DOHH2 (cell line): Measurements from ENCODE around the gene CR1L.
"Not testable (repeated sequence)": the region's sequence is repeated elsewhere in the genome, so short reads cannot be mapped to it uniquely, and the experiment has no call there.

Experiments used
- H3F3A ChIP-seq: fragments of 200-600 bp; sonication (generic), shearing (Covaris generic); 2 replicates; pipeline ENCODE4 v1.6.0; 2016; ENCODE audit warnings: antibody characterized with exemption, mild to moderate bottlenecking; ENCODE audit not compliant: control insufficient read depth, insufficient read depth
- H3K27ac ChIP-seq: fragments of 200-600 bp; sonication (generic); 2 replicates; pipeline ENCODE4 v1.5.1; 2014; ENCODE audit warnings: low read depth, mild to moderate bottlenecking, low read length, moderate library complexity
- H3K27me3 ChIP-seq: fragments of 200-600 bp; sonication (generic); 2 replicates; pipeline ENCODE4 v1.6.1; 2014; ENCODE audit warnings: mild to moderate bottlenecking, low read length, mixed read lengths; ENCODE audit not compliant: control insufficient read depth
- H3K36me3 ChIP-seq: fragments of 200-600 bp; sonication (generic); 2 replicates; pipeline ENCODE4 v1.6.1; 2014; ENCODE audit warnings: mild to moderate bottlenecking, low read length, moderate library complexity, mixed read lengths; ENCODE audit not compliant: control insufficient read depth
- H3K4me1 ChIP-seq: fragments of 200-600 bp; sonication (generic); 2 replicates; pipeline ENCODE4 v1.6.1; 2014; ENCODE audit warnings: mild to moderate bottlenecking, low read length, mixed read lengths; ENCODE audit not compliant: control insufficient read depth
- H3K4me2 ChIP-seq: fragments of 200-600 bp; sonication (generic); 2 replicates; pipeline ENCODE4 v1.6.0; 2014; ENCODE audit warnings: mild to moderate bottlenecking, low read length, moderate library complexity
- H3K4me3 ChIP-seq: fragments of 200-600 bp; sonication (generic); 2 replicates; pipeline ENCODE4 v1.5.1; 2014; ENCODE audit warnings: mild to moderate bottlenecking, low read length, mixed read lengths
- H3K79me2 ChIP-seq: fragments of 200-600 bp; sonication (generic); 2 replicates; pipeline ENCODE4 v1.6.1; 2014; ENCODE audit warnings: mild to moderate bottlenecking, low read length, mixed read lengths; ENCODE audit not compliant: control insufficient read depth
- H3K9me2 ChIP-seq: fragments of 200-600 bp; sonication (generic); replicated peaks from 2 replicates; pipeline ENCODE4 v1.6.1; 2014; ENCODE audit warnings: mild to moderate bottlenecking, low read length, mixed read lengths; ENCODE audit not compliant: control insufficient read depth
- H3K9me3 ChIP-seq: fragments of 200-600 bp; sonication (generic); 2 replicates; pipeline ENCODE4 v1.6.1; 2014; ENCODE audit warnings: antibody characterized with exemption, low read length, mixed read lengths; ENCODE audit not compliant: control insufficient read depth, insufficient read depth
- H4K20me1 ChIP-seq: fragments of 200-600 bp; sonication (generic); 2 replicates; pipeline ENCODE4 v1.6.0; 2014; ENCODE audit warnings: low read depth, mild to moderate bottlenecking, antibody characterized with exemption, low read length, moderate library complexity; ENCODE audit not compliant: control insufficient read depth, insufficient read depth
- EZH2phosphoT487 ChIP-seq: fragments of 200-600 bp; sonication (generic); IDR thresholded peaks from 2 replicates; pipeline ENCODE4 v1.6.1; 2017; ENCODE audit warnings: borderline replicate concordance, mild to moderate bottlenecking, antibody characterized with exemption, low read length, moderate library complexity, mixed read lengths
- TF ChIP-seq, protein P1 (sequence below): fragments of 200-600 bp; sonication (generic); IDR thresholded peaks from one replicate; pipeline ENCODE4 v1.5.1; 2014; ENCODE audit warnings: antibody characterized with exemption, mild to moderate bottlenecking, low read depth, low read length; ENCODE audit not compliant: poor library complexity, severe bottlenecking

The CR1L gene

DNA sequence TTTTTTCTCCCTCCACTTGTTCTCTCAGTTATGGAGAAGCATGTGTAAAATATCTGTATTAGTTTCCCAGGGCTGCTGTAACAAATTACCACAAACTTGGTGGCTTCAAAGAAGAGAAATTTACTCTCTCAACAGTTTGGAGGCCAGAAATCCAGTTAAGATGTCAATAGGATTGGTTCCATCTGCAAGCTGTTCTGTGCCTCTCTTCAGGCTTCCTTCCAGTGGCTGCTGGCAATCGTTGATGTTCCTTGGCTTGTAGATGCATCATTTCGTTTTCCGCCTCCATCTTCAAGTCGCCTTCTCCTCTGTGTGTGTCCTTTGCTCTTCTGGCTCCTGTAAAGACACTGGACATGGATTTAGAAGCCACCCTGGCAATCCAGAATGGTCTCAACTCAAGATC lies 45.6 kb downstream of the CR1L start:
- H3K79me2 ChIP-seq = not testable (repeated sequence)

DNA sequence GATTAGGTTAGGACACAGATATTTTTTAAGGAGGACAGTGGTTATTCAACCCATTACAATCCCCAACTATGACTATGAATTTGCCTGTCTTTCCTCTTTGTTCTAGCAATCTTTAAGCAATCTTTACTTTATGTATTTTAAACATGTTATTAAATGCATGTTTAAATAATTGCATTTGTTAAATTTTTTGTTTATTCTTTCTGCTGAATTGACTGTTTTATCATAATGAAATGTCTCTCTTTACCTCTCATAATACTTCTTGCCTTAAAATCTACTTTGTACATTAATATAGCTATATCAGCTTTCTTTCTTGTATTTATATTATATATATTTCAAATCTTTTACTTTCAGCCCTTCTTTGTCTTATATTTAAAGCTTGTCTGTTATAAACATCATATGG lies 46.1 kb downstream of the CR1L start:
- Histone ChIP-seq H3K27ac (no peak overlapping the region), H3K4me1 (no peaks in the 10 kb centered on the region), H3K79me2 (no peaks in the 10 kb centered on the region), H3K27me3 (peaks cover 8% of the 10 kb centered on the region; the same call in 1 of the 2 replicates), H3K9me3 (no peaks in the 10 kb centered on the region), H3F3A (no peaks in the 10 kb centered on the region), H3K36me3 (no peaks in the 10 kb centered on the region), H3K4me2 (no peak overlapping the region), H3K4me3 (no peak overlapping the region), H3K9me2 (no peaks in the 10 kb centered on the region), H4K20me1 (no peaks in the 10 kb centered on the region)
- TF ChIP-seq, protein P1, sequence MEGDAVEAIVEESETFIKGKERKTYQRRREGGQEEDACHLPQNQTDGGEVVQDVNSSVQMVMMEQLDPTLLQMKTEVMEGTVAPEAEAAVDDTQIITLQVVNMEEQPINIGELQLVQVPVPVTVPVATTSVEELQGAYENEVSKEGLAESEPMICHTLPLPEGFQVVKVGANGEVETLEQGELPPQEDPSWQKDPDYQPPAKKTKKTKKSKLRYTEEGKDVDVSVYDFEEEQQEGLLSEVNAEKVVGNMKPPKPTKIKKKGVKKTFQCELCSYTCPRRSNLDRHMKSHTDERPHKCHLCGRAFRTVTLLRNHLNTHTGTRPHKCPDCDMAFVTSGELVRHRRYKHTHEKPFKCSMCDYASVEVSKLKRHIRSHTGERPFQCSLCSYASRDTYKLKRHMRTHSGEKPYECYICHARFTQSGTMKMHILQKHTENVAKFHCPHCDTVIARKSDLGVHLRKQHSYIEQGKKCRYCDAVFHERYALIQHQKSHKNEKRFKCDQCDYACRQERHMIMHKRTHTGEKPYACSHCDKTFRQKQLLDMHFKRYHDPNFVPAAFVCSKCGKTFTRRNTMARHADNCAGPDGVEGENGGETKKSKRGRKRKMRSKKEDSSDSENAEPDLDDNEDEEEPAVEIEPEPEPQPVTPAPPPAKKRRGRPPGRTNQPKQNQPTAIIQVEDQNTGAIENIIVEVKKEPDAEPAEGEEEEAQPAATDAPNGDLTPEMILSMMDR = no peak
- no peak for TF ChIP-seq EZH2phosphoT487

More for the DNA sequence above, 45.6 kb downstream of the CR1L start:
- not testable (repeated sequence) for H3K36me3 ChIP-seq, H3F3A ChIP-seq, H3K4me2 ChIP-seq, H3K9me2 ChIP-seq, H4K20me1 ChIP-seq, H3K4me1 ChIP-seq, H3K9me3 ChIP-seq, H3K4me3 ChIP-seq, H3K27me3 ChIP-seq, H3K27ac ChIP-seq

DNA sequence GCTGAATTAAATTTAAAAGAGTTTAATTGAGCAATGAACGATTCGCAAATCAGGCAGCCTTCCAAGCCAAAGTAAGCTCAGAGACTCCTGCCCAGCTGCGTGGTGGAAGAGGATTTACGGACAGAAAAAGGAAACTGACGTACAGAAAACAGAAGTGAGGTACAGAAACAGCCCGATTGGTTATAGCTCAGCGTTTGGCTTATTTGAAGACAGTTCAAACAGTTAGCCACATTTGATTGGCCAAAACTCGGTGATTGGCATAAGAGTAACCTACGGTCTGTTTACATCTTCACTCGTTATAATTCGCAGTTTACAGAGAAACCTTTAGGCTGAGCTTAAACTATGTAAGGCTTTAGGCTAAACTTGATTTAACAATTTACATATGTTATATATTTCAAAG lies 46.9 kb downstream of the CR1L start:
- H3F3A ChIP-seq = no peaks in the 10 kb centered on the region
- no peak overlapping the region for H3K27ac ChIP-seq
- TF ChIP-seq, protein P1 = no peak
- TF ChIP-seq EZH2phosphoT487 = no peak
- H3K9me3 ChIP-seq = no peaks in the 10 kb centered on the region
- H4K20me1 ChIP-seq = no peaks in the 10 kb centered on the region
- H3K4me2 ChIP-seq = no peak overlapping the region
- no peaks in the 10 kb centered on the region for H3K4me1 ChIP-seq
- H3K36me3 ChIP-seq = no peaks in the 10 kb centered on the region
- no peaks in the 10 kb centered on the region for H3K9me2 ChIP-seq
- no peaks in the 10 kb centered on the region for H3K79me2 ChIP-seq
- H3K4me3 ChIP-seq = no peak overlapping the region
- peaks cover 8% of the 10 kb centered on the region; the same call in 1 of the 2 replicates for H3K27me3 ChIP-seq

DNA sequence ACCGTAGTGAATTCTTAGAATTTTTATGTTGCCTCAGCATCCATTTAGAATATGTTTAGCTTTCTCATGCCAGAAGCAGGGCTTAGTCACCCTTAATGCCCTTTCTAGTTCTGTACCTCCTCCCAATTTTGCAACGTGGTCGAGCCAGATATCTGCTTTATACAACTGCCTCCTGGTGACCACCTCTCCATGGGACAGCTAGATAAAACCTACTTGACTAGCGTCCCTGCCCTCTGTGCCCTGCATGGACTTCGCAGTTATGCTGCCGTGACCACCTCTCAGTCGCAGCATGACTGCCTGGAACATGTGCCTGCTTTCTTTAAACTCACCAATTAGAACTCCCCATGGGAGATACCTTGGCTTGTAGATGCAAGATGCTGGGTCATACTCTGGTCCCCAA lies 47.4 kb downstream of the CR1L start:
- H3K9me3 ChIP-seq, H3K27ac ChIP-seq, H3K4me1 ChIP-seq, H3K9me2 ChIP-seq, H3K4me2 ChIP-seq, H4K20me1 ChIP-seq, H3F3A ChIP-seq, H3K4me3 ChIP-seq, H3K36me3 ChIP-seq, H3K27me3 ChIP-seq, H3K79me2 ChIP-seq: not testable (repeated sequence)
